HL-60/S4 treated with retinoic acid at 250 ng/mL for 4 days and 3 days (cell line): ENCODE data around the gene PRKCB.

Experiments
- in situ Hi-C: fragments of 300-500 bp; cut with MboI; formaldehyde crosslinking; loops from 2 replicates; pipeline ENCODE4 v1.7.0; 2022; ENCODE audit warnings: low sequenced_read_pairs

Gene PRKCB

DNA sequence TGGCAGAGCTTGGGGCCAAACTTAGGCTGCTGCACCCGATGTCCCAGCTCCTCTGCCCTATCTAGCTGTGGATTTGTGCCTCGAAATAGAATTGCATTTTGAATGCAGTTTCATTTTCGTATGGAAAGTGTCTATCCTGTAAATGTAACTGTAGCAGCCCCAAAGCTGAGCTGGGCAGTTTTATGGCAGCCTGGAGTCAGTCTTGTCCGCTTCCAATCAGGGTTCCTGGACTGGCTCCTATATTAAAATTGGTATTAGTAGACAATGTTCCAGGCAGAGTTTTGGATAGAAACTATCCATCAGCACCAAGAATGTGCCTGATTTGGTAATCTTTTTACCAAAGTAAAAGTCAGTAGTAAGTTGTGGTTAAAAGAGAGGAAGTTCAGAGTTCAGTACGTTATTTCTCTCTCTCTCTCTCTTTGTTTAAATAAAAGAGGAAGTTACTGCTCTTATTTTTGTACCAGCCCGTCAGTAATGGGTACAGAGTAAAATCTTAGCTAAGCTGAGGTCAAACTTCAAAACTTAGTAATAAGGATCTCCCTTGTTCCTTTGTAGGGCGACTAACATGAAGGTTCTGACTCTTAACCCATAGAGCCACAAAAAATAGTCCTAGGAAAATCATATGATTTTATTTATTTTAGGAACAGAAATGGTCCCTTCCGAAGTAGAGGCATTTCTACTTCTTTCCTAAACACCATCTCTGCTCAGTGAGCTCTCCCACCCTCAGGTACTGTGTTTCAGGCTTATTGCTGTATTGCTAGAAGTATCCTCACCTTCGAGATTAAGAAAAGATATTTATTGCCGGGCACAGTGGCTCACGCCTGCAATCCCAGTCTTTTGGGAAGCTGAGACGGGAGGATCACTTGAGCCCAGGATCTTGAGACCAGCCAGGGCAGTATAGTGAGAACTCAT is 28.0 kb downstream of the PRKCB start:
- in situ Hi-C loops = no loop called here

GRCh38 chr16:23865853-23866252 is 30.1 kb downstream of the PRKCB start:
- in situ Hi-C loops = no loop called here

DNA sequence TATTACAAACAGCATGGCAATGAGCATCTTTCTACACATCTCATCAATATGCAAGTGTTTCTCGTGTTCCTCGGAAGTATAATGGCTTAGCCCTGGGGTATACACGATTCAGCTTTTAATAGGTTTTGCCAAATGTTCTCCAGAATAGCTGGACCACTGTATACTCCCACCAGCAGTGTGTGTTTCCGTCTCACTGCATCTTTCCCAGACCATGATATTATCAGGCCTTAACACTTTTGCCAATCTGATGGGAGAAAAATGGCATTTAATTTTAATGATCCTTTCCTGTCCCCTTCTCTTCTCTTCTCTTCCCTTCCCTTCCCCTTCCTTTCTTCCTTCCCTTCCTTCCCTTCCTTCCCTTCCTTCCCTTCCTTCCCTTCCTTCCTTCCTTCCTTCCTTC is 30.8 kb downstream of the PRKCB start:
- in situ Hi-C loops = no loop called here

DNA sequence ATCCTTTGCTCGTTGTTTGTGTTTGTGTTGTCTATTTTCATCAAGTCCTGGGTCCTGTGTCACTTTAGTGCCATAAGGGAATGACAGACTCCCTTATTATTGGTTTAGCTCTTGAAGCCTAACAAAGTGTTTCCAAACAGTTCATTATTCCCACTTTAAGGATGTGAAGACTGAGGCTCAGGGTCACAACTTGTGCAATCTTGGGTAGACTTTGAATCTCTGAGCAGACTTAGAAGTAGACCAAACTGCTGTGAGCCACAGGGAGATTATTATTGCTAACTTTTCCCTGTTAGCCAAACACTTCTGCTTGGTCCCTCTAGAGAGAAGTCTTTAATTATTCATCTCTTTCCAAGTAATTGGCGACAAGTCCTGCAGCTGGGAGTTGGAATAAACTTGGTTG is 31.8 kb downstream of the PRKCB start:
- in situ Hi-C loops = no loop called here

- in situ Hi-C loops = no loop called here
Measured at GRCh38 chr16:23868136-23868535, 32.4 kb downstream of the PRKCB start.

- in situ Hi-C loops = no loop called here
Measured at GRCh38 chr16:23869052-23869451, 33.3 kb downstream of the PRKCB start.

GRCh38 chr16:23871924-23872323 is 36.1 kb downstream of the PRKCB start:
- in situ Hi-C loops = no loop called here

DNA sequence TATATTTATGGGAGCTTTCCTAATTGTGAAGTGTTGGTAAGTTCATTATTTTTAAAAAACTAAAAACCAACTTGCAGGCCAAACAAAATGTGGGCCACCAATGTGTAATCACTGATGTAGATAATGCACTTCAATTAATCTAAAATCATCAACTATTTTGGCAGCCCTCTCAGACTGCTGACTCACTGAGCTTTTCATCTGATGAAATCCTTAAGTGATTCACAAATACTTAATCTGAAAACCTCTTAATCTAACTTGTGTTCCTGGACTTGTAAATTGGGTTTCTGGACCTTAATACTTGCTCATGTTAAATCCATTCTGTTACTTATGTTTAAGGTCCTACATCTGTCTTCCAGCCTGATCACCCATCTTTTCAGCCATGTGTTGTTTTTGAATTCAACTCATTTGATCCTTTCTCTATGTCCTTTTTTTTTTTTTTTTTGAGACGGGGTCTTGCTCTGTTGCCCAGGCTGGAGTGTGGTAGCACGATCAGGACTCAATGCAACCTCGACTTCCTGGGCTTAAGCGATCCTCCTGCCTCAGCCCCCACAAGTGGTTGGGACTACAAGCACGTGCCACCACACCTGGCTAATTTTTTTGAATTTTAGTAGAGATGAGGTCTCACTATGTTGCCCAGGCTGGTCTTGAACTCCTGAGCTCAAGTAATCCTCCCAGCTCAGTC is 39.0 kb downstream of the PRKCB start:
- in situ Hi-C loops = no loop called here

- in situ Hi-C loops = no loop called here
Measured at GRCh38 chr16:23876256-23876896, 40.6 kb downstream of the PRKCB start.

GRCh38 chr16:23877107-23878070 is 41.6 kb downstream of the PRKCB start:
- in situ Hi-C loops = no loop called here

DNA sequence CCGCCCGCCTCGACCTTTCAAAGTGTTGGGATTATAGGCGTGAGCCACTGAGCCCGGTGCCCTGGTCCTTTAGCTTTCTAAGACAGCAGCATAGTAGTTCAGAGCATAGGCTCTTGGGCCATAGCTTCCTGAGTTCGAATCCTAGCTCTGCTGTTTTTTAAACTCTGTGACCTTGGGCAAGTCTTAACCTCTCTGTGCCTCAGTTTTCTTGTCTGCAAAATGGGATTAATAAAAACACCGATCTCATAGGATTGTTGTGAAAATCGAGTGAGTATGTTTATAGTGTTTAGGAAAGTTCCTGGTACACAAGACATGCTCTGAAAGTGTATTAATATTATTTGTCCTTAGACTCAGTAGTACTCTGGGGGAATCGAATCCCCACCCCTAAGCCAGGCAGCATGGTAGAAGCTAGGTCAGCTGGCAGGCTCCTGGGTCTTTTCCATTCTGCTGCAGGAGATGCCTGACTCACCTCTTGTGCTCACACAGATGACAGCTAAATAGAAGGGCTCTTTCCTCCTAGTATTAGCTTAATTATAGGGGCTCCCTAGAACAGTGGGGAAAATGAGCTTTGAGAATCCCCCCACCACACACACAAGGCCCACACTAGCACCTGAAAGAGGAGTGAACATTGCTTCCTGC is 44.1 kb downstream of the PRKCB start:
- in situ Hi-C loops = no loop called here

DNA sequence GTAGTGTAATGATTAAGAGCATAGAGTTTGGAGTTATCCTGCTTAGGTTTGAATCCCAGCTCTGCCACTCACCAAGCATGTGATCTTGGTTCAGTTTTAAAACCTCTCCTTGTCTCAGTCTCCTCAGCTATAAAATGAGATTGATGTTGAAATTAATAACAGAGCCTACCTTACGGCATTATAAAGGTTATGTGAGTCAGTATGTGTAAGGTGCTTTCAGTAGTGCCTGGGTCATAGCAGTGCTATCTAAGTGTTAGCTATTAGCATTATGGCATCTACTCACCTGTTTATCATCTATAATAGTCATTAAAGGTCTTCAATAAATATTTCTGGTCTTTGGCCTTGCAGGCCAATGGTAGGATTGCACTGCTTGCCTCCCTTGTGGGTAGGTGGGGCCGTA is 53.4 kb downstream of the PRKCB start:
- in situ Hi-C loops = no loop called here

GRCh38 chr16:23893986-23894385 is 58.2 kb downstream of the PRKCB start:
- in situ Hi-C loops = no loop called here

DNA sequence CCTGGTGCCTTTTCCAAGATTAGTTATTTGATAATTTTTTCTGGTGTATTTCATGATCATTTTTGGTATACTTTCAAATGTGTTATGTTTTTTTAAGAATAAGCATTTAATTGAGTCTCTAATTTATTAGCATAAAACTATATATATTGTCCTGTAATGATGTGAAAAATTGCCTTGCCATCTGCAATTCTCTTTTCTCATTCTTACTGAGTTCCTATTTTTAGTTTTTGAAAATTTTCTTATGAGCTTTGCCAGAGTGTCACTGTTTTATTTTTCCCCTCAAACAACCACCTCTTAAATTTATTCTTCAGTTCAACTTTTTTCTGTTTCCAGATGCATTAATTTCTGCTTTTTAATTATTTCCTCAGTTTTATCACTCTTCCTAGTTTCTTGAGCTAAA is 59.3 kb downstream of the PRKCB start:
- in situ Hi-C loops = no loop called here

GRCh38 chr16:23896832-23897821 is 61.3 kb downstream of the PRKCB start:
- in situ Hi-C loops = no loop called here

DNA sequence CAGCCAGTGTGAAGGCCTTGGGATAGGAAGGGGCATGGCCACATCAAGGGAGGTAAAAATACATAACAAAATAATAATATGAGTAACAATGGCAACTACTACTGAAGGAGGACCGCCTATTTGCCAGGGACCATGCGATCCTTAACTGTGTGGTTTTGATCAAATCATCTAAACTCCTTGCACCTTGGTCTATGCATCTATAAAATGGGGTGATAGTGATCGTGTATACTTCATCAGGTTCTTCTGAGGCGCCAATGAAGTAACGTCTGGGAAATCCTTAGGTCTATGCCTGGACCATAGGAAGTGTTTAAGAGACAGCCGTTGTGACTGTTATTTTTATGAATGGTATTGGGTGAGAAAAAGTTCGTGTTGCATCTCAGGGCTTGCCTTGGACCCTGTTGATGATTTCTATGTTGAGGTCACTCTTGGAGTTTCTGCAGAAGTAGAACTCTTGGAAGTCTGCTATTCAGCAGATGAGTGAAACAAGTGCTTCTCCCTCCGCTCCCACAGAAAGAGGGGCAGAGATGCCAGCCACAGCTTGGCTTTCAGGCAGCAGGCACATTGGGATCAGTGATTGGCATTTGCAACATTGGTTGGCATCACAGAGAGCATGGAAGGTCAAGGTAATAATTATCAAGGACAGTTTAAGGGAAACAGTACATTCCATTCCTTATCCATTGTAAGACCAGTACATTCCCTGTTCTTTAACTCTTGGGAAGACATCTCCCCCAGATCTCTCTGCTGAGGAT is 63.1 kb downstream of the PRKCB start:
- in situ Hi-C loops = no loop called here

GRCh38 chr16:23899869-23900268 is 64.1 kb downstream of the PRKCB start:
- in situ Hi-C loops = no loop called here

DNA sequence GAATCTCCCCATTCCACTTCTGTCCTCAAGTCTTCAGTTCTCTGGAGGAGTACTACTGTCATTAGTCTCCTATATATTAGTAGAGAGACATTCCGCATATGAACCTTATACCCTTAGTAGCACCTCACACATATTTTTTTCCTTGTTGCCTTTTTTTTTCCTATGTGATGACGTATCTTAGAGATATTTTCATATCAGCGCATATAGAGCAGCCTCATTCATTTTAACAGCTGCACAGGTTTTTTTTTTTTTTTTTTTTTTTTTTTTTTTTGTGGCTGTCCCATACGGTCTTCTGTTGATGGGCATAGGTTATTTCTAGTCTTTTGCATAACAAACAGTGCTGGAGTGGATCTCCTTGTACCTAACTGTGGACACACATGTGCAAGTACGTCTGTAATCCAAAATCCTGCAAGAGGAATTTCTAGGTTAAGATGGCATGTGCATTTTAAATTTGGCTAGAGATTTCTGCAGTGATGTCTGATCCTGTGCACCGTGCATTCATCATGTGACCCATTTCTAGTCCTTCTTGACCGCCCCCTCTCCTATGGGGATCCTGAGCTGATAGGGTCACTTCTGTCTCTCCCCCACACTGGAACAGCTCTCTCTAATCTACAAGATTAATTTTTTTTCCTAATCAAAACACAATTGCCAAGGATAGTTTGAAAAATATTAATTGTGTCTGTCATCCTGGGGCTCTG is 64.8 kb downstream of the PRKCB start:
- in situ Hi-C loops = no loop called here
